Measurements from ENCODE around the gene RFX4.

DNA sequence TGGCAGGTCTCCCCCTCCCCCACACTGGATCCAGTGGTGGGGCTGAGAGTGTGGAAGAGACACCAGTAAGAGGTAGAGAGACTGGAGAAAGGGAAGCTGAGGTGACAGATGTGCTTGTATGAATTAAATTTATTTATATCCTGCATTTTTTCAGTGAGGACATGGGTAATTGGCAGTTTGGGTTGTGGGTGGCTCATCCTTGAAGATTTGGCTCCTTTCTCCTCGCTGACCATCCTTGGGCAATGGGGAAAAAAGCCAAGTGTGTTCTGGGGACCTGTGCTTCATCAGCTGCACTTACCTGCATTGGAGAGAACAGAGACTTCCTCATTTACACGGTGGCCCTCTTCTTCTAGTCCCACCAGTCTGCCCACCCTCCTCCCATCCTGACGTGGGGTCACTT is 86.4 kb downstream of the RFX4 start:
- TF ChIP-seq POLR2A (IDR thresholded peaks at IDR 0.05): no peak
- TF ChIP-seq, protein P1, sequence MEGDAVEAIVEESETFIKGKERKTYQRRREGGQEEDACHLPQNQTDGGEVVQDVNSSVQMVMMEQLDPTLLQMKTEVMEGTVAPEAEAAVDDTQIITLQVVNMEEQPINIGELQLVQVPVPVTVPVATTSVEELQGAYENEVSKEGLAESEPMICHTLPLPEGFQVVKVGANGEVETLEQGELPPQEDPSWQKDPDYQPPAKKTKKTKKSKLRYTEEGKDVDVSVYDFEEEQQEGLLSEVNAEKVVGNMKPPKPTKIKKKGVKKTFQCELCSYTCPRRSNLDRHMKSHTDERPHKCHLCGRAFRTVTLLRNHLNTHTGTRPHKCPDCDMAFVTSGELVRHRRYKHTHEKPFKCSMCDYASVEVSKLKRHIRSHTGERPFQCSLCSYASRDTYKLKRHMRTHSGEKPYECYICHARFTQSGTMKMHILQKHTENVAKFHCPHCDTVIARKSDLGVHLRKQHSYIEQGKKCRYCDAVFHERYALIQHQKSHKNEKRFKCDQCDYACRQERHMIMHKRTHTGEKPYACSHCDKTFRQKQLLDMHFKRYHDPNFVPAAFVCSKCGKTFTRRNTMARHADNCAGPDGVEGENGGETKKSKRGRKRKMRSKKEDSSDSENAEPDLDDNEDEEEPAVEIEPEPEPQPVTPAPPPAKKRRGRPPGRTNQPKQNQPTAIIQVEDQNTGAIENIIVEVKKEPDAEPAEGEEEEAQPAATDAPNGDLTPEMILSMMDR (IDR thresholded peaks at IDR 0.05): no peak
